SJCRH30 (cell line): ENCODE measurements around the gene CCDC198. TPM values are rescaled to one million over a fixed set of nuclear protein-coding genes. Genes with fewer than 3 reads are reported as not detected.

ENCODE experiments used
- total RNA-seq: library from RNA; depleted of rRNA; stranded (reverse); fragments of >200 nt; shearing (Covaris generic); gene quantifications from 2 replicates; pipeline ENCODE4 v1.2.3, GENCODE V29; 2014; rRNA removed

Gene CCDC198
- total RNA-seq, 1 experiment from 2014 or later, result 0.22 TPM

Other genes starting within 250 kb of the CCDC198 start
- gene EXOC5, start 225.0 kb downstream of the CCDC198 start, total RNA-seq, result 85.8 and 96.8 TPM in 2 replicates
- gene AP5M1, start 224.9 kb downstream of the CCDC198 start, total RNA-seq, result 35.0 and 40.5 TPM in 2 replicates
- 23.9 and 24.6 TPM in 2 replicates for gene NAA30, start 103.3 kb downstream of the CCDC198 start, total RNA-seq